Activated CD8-positive, alpha-beta memory T cell treated with anti-CD3 and anti-CD28 coated beads, Interleukin-2, amount 50 U/mL, for 4 hours (primary cell): ENCODE results near the gene NFIB.

Experiments used
- DNase-seq: peaks from one replicate; pipeline ENCODE4 v3.0.0-alpha.2; 2020

NFIB gene

DNA sequence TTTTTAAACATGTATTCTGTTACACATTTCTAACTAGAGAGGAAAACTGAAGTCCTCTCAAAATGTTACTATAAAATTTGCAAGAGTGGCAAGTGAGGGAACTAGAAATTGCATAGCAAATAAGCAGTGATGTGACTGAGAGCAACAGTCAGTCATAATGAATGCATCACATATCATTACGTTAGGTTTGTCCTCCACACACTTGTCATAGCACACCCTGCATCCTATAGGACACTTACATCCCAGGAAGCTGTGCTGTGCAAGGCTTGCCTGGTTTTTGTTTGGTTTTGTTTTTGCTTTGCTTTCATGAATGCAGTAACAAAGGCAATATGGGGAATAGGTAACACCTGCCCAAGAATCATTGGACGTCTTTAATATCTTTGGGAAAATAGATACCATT is 10.8 kb downstream of the NFIB start:
- no peak for DNase-seq

DNA sequence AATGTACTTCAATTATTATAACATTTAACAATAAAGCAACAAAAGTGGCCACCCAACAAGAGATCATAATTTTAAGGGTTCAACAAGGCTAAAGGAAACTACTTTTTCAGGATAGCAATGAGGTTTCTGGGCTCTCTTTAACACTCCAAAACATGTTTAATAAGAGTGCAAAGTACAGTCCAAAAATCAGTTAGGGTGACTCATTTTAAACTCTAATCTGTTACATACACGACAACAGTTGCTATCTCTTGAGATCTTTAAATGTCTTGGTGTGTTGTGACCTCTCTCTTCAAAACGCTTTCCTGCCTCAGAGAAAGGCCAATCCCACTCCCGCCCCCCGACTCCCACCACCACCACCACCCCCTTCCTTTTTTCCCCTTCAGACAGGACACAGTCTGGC is 11.5 kb downstream of the NFIB start:
- no peak for DNase-seq

DNA sequence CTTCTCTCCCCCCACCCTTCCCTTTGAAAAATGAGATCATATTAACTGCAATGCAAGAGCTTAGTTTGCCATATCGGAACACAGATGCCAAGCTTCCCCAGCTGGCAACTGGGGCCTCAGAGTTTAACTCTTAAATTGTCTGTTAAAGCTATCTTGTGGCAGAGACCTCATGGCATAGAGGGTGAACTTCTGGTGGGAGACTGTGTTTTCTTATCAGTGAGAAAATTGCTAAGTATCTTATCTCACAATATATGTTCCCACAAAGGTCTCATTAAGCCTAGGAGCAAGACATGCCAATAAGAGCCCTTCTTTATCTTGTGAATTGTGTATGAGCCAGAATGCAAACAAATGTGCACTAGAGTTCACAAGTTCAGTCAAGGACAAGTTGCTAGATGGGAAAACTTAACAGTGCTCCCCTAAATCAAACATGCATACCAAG is 12.3 kb downstream of the NFIB start:
- DNase-seq, result no peak

DNA sequence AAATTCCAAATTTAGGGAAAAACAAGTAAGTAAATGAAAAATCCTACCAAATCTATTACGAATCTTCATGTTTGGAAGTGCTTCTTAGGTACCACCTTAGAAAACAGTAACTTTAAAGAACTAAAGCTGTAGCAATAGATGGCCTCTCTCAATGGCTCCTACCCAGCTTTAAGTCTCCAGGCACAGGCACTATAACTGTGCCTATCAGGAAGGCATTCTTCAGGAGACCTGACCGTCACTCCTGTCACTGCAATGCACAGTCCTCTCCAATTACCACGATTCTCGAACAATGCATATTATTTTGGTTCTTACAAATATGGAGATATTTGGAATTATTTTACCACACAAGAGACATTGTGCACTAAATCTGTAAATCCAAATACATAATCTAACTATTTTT is 12.9 kb downstream of the NFIB start:
- no peak for DNase-seq

DNA sequence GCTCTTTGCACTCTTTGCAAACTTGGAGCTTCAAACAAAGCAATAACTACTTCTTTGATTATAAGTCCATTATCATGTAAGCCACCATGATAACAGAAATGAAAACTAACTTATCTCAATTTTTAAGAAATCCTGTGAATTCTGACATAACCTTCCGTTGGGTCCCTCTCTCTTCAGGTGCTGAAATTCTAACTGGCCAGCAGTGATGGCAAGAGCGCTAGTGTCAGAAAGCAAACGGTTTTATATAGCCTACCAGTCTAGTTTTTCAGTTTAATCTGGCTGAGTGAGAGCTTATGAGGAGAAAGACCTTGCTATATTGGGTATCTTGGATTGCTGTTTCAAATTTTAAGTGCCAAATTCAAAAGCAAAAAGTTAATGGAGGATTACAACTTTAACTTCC is 13.4 kb downstream of the NFIB start:
- DNase-seq, result no peak

DNA sequence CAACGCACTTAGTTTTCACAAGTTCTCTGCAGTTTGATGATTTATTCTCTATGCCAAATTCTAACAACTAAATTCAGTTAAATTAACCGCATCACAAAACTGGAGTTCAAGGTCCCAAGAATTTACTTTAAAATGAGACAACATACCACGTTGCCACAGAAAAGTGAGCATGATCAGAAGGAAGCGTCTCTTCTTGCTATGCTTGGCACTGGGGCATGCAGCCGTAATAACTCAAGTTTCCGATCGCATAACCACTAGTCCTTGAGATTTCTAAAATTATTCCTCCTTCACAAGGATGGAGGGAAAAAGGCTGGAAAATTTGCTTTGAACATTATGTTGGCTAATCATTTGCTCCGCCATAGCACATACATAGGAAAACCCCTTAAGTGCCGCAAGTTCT is 13.9 kb downstream of the NFIB start:
- no peak for DNase-seq

DNA sequence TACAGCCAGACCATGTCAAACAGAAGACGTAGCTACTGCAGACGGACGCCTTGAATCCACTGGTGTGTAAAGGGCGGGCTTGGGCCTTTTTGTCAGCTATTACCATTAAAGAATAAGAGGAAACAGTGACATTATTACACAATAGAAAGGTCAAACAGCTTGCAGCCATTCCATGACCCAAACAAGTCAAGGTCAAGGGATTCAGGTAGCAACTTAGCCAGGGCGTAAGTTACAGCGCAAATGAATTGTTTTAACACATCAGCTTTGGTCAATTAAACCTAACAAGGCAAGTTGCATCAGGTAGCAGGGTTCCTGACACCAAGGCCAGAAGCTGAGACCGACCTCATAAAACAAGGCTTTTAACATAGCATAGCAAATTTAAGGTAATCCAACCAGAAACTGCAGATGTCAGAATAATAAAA is 15.3 kb downstream of the NFIB start:
- no peak for DNase-seq

DNA sequence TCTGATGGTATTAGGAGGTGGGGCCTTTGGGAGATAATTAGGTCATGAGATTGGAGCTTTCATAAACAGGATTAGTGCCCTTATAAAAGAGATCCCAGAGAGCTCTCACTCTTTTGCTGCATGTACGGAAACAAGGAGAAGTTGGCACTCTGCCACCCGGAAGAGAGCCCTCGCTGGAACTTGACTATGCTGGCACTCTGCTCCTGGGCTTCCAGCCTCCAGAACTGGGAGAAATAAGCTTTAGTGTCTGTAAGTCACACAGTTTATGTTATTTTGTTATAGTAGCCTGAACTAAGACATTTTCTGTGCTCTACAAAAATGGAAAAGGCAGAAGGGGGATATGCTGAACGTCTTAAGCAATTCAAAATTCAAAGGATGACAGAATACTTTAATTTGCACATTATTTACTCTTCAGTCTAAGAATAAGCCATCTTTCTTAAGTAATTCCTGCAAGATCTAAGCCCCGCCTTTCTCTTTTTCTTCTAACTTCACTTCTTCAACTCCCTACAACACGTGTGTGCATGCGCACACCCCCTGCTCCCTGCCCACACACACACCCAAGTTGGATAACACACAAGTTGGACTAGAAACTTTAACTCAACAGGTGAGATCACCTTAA is 17.3 kb downstream of the NFIB start:
- DNase-seq, result no peak

DNA sequence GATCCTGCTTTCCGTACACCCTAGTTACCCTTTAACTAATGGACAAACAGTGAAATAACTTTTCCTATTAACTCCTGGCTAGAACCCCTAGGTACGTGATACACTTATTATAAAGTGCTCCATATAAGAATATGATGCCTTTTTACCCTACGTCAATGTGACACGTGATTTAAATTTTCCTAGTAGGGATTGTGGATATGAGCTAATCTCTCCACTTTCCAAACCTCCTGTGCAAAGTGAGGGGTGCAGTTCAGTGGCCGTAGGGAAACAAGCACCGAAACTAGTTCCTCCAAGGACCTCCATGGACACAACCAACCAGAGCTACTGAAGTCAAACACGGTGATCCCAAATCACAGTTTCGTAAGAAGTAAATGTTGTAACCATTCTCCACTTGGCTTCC is 19.3 kb downstream of the NFIB start:
- no peak for DNase-seq

DNA sequence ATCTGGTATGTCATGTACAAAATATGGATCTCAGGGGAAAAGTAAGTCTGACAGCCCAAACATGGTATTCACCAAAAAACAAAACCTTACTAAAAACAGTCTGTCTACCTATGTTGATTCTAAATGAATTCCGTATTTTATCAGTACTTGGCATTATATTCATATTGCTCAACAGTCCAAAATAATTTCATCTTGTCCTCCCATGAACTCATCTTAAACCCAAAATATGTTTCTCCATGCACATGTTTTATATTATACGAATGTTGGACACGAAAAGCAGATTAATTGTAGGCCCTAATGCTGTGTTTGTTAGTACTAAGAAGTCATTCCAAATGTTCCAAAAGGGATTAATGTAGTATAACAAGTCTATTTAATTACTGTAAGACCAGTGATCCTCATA is 20.1 kb downstream of the NFIB start:
- no peak for DNase-seq

DNA sequence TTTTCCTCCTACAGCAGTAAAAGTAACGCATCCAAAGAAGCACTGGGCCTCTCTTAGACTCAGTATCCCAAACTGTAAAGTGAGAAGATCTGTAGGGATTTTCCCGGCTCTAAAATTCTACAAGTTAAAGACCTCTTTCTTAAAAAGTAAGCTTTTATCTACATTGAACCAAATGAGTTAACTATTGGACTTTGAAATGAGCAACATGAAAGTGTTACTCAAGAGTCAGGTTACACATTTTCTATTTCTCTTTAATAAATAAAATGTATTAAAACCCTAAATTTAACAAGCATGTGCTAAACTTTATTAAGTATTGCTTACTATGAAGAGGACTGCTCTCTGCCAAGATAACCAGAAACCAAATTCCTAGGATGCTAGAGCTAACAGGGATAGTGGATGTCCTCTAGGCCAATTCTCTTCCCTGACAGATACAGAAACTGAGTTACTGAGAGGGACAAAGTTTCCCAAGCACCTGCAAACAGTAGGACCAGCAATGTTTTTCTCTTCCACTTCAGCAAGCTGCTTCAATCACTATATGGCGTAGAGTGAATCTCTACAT is 21.7 kb downstream of the NFIB start:
- no peak for DNase-seq

DNA sequence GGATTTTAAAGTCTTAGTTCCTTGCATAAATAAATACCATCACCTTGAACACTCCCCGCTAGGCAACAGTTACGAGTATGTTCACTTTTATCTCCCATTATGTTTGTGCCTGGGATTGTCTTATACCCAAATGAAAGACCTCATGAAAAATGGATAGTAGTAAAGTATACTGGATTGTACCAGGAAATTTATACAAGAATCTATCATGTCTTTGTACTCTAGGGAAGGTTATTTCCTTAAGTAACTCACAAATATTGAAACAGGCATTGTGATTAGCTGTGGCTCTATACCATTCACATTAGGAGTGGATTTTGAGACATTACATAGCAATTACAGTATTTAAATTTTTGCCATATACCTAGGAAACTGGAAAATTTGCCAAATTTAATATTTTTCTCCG is 24.0 kb downstream of the NFIB start:
- DNase-seq, result no peak

DNA sequence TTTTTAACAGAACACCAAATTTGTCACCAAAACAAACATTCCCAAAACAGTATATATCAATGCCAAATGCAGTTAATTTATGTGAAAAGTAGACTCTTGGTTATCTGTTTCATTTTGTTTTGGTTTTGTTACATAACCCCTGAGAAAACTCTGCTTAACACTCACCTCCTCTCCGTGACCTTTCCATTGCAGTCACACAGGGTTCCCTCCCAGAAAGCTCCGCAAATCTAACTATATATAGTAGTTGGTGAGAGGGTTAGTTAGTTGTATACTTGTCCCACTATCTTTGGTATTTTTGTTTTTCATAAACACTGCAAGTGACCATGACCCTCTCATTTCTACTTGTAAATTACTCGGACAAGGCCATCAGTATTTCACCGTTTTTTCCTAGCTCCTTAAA is 25.5 kb downstream of the NFIB start:
- no peak for DNase-seq

DNA sequence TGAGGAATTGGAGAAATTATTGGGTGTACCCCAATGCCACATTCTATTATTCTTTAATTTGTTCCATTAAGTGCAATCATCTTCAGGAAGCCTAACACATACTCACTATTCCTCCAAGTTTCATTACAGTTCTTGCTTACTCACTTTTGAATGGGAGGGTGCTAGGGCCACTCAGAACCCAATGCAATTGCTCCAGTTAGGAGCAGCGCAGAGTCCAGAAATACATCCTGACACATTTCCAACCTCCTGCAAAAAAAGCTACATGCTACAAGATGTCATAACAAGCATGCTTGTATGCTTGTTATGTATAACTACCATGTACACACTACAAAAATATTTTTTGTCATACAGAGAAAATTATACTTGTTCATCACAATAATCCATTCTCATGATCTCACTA is 27.8 kb downstream of the NFIB start:
- no peak for DNase-seq

DNA sequence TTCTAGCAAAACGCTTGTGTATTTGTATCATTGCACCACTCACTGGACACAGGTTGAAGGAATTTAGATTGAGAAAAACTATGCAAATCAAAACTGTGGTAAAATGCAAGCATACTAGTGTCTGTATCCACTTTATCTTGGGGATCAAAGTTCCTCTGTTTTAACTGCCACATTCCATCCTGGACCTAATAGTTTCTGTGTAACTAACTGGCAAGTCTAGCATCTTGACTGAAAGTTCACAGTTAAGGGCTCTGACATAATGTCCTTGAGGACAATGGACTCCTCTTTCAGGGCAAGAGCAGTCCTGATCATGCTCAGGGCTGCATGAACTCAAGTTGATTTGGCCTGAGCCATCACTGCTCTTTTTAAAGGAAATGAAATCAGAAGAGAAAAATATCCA is 30.7 kb downstream of the NFIB start:
- no peak for DNase-seq

DNA sequence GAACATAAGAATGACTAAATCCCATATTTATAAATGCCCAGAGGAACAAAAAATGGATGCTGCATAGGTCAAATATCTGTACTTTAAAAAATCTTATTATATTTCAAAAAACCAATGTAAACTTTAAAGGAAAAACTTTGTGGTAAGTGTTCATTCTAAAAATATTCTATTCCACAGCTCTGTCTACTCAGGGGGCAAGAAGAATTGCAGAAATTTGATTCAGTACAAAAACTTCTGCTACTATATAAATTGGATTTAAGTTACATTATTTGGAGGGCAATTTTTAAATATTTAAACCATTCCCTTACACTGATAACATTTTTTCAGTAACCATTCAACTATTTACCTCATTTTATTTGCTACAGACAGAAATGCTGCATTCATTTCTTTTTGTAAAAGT is 32.1 kb downstream of the NFIB start:
- no peak for DNase-seq

DNA sequence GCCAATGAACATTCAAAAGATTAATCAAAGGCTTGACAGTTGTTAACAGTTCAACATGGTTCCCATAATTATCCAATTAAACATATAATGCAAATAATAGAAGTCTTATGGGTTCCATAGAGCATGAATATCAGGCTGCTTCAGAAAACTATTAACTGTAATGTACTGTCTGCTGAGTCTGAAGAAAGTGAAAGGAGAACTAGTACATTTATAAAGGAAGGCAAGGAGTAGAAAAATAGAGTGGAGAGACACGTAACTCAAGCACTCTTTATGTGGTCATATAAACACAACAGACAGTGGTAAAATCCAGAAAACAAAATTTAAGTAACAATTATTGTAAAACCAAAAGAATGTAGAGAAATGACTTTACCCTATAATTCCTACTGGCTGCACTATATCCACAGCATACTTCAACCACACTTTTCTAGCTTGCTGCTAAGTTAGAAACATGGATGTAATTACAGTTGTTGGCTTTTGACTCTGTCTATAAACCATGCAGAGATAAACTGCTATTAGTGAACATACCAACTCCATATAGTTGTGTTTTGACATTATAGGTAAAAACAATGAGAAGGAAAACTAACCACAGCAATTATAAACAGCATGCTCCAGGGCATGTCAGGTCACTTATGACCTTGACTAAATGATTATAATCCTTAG is 32.7 kb downstream of the NFIB start:
- no peak for DNase-seq

DNA sequence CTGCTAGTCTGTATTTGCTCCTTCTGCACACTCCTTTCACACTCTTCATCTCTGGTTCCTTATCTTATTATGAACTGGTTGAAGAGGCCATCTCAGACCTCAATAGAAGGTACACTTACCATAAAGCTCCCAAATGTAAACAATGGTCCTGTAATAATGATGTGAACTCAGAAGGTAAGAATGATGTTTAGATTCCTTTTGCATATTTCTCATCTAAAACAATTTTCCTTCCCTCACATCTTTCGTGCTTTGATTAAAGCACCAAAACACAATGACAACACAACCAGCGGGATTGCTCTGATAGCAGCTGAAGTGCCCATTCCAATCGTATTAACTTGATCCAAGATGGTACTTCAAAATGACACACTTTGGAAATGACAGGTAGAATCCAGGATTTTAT is 34.3 kb downstream of the NFIB start:
- no peak for DNase-seq

DNA sequence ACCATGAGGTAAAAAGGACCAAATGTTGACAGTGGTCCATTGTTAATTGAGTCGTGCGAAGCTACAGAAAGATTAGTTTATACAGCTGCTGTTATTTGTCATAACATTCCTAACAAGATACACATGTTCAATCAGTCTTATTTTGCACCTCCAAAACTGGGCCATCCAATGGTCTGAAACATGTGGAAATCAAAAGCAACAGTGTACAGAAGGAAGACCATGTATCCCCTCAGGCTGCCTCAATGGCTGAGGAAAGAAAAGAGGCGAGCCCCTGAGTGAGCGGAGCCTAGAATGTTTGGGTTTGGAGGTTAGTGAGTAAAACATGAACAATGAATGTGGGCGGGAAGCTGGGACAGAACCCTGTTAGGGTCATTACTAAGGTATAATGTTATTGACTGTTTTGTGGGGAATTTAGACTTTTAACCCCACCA is 35.6 kb downstream of the NFIB start:
- no peak for DNase-seq

DNA sequence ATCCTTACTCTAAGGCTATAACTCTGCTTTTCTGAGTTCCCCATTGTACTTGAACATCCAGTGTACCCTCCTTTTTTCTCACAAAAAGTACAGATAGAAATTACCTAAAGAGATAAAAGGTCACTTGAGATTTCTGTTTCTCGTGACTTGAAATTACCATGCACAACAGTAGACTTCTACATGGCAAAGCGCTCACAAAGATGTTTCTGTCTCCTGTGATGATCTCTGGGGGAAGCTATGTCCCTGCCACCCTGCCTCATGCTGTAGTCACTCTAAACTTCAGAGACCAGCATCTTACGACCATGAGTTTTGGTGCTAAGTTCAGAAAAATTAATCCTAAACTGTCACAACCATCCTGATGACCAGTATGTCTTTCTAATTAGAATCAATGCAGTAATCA is 36.2 kb downstream of the NFIB start:
- no peak for DNase-seq

DNA sequence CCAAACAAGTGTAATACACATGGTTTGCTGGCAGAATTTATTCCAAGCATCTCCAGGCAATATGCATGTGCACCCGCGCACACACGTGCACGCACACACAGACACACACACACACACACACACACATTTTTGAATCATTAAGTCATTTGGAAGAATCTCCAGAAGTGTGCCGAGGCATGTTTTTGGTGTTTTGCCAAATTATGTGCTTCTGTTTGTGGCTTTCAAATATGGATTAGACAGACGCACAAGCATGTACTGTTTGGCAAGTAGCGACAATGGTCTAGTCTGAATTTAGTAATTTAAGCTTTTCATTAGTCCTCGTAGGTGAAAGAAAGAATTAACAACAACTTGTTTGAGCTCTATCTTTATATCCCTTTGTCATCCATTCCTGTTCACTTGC is 36.7 kb downstream of the NFIB start:
- no peak for DNase-seq

DNA sequence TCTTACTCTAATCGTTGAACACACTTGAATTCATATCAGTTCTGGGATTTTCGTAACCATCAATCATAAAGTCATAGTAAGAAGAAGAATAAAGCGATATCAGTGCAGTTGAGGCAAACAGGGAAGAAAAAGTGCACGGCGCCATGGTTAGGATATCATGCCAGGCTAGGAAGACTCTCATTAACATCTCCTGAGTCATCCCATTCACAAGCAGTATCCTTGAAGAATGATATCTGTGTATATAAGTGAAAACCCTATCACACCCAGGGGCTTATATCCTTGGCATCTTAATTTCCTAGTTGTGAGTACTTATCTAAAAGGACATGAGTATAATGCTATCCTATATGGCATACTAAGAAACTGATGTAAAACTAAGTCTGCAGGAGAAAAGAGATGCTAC is 38.6 kb downstream of the NFIB start:
- no peak for DNase-seq

DNA sequence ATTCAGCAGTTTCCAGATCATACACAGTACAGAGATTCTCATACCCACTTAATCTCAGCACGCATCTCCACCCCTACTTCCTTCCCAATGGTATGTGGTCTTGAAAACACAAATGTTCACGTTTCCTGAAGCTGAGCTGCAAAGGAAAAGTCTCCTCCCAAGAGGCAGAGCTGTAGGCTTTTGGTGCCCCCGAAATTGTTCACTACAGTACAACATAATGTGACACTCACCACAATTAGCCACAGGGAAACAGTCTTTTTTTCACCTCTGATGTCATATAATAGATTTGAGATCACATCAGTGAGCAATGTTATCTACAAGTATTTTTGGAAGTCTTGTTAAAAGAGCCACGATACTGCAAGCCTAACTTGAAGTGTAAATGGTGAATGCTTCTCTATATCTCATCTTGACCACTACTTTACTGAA is 40.2 kb downstream of the NFIB start:
- no peak for DNase-seq

DNA sequence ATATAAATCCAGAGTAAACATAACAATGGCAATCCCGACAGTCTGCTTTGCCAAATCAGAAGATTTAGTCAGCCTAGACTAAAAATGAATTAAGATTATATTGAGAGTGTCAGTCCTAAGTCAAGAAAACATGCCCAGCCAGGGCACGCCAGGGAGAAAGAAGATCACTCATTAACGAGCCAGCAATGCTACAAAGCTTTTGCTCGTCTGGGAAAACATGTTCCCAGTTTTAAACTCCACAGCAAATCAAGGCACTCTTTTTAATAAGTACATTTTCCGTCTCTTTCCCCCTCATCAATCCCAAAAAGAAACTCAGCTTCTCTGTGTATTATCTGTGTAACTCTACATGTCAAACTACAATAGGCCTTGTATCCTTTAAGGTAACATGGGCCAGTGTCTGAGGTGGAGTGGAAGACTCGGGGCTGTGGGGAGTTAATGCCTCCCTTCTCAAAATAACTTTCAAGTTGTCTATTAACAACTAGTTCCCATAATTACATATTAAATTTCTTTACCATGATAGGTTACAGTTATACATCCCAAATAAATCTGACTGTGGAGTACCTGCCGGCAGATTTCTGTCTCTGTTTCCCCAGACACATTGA is 40.9 kb downstream of the NFIB start:
- DNase-seq, result no peak
